H1 (cell line): ENCODE results near the gene NR2C2. TPM values are rescaled to one million over a fixed set of nuclear protein-coding genes. Genes with fewer than 3 reads are reported as not detected.

Source experiments
- CTCF ChIA-PET: fragments of 300-600 bp; sonication (Branson Sonifier 250); formaldehyde crosslinking; loops from one replicate; lab custom pipeline; 2021; ENCODE audit not compliant: partially characterized antibody; lab: Charles Lee
- POLR2A ChIA-PET: fragments of 300-600 bp; sonication (Branson Sonifier 250); formaldehyde crosslinking; loops from one replicate; lab custom pipeline; 2021; ENCODE audit warnings: inconsistent platforms; ENCODE audit not compliant: partially characterized antibody; lab: Charles Lee
- DNase-seq, 2 experiments: peaks; one replicate each; pipeline versions ENCODE4 v3.0.0 to v3.0.0-alpha.2; 2010 to 2022; ENCODE audit warnings: low spot score in 2 of 2, low read depth in 1 of 2, mixed read lengths in 1 of 2
- FAIRE-seq: peaks from 2 replicates; lab custom pipeline; 2011; peaks lifted over from hg19 to GRCh38; lab: Jason Lieb, UNC
- H2AFZ ChIP-seq: 2 replicates; pipeline ENCODE4 v1.8.1; 2012; ENCODE audit warnings: low read length, inconsistent platforms
- H2AK5ac ChIP-seq: 2 replicates; pipeline ENCODE4 v1.6.1; 2013; ENCODE audit warnings: low read depth, low read length
- H2BK120ac ChIP-seq: replicated peaks from 2 replicates; pipeline ENCODE3; 2013; ENCODE audit warnings: low read depth, low read length, inconsistent platforms
- H2BK12ac ChIP-seq: 2 replicates; pipeline ENCODE4 v1.6.1; 2013; ENCODE audit warnings: low read depth, low read length
- H2BK15ac ChIP-seq: 2 replicates; pipeline ENCODE4 v1.6.1; 2013; ENCODE audit warnings: low read length
- H2BK20ac ChIP-seq: 2 replicates; pipeline ENCODE4 v1.6.1; 2013; ENCODE audit warnings: low read length
- H2BK5ac ChIP-seq: 2 replicates; pipeline ENCODE4 v1.6.1; 2013; ENCODE audit warnings: low read depth, low read length
- H3K14ac ChIP-seq: 2 replicates; pipeline ENCODE4 v1.6.1; 2013; ENCODE audit warnings: inconsistent platforms; ENCODE audit not compliant: insufficient read length
- H3K18ac ChIP-seq: 2 replicates; pipeline ENCODE4 v1.6.1; 2013; ENCODE audit warnings: low read length; ENCODE audit errors: extremely low read depth
- H3K23ac ChIP-seq: 2 replicates; pipeline ENCODE4 v1.6.1; 2013; ENCODE audit warnings: inconsistent platforms; ENCODE audit not compliant: insufficient read length
- H3K23me2 ChIP-seq: 2 replicates; pipeline ENCODE4 v1.6.1; 2013; ENCODE audit warnings: low read depth, low read length
- H3K27ac ChIP-seq: 2 replicates; pipeline ENCODE4 v1.6.1; 2011; ENCODE audit warnings: low read depth, low read length, inconsistent platforms
- H3K27me3 ChIP-seq, 4 experiments: replicated peaks in 1 of 4; 1 replicate in 1 of 4; 2 replicates in 3 of 4; pipeline versions ENCODE4 v1.6.1 to v1.8.1; 2011 to 2013; ENCODE audit warnings: low read length in 3 of 4, mild to moderate bottlenecking in 3 of 4, inconsistent platforms in 2 of 4, mixed read lengths in 2 of 4, moderate library complexity in 1 of 4; ENCODE audit not compliant: control insufficient read depth in 3 of 4, insufficient read depth in 3 of 4; ENCODE audit errors: extremely low read depth in 1 of 4
- H3K36me3 ChIP-seq, 4 experiments: 2 replicates each; pipeline versions ENCODE4 v1.6.1 to v1.8.1; 2011 to 2013; ENCODE audit warnings: mild to moderate bottlenecking in 4 of 4, low read length in 3 of 4, moderate library complexity in 2 of 4, control low read depth in 1 of 4, inconsistent platforms in 1 of 4; ENCODE audit not compliant: insufficient read depth in 4 of 4, control insufficient read depth in 2 of 4
- H3K4ac ChIP-seq: replicated peaks from 2 replicates; pipeline ENCODE3; 2013; ENCODE audit warnings: low read length, low read depth, mixed read lengths, inconsistent platforms; ENCODE audit not compliant: insufficient read length
- H3K4me1 ChIP-seq, 4 experiments: replicated peaks in 1 of 4; 1 replicate in 1 of 4; 2 replicates in 3 of 4; pipeline versions ENCODE4 v1.6.1 to v1.8.1; 2011 to 2013; ENCODE audit warnings: low read length in 3 of 4, inconsistent platforms in 2 of 4, mixed read lengths in 1 of 4; ENCODE audit not compliant: insufficient read depth in 4 of 4, control insufficient read depth in 3 of 4
- H3K4me2 ChIP-seq, 2 experiments: 2 replicates each; pipeline versions ENCODE4 v1.6.1 to v1.8.1; 2011 to 2013; ENCODE audit warnings: low read depth in 2 of 2, low read length in 2 of 2, control low read depth in 1 of 2, inconsistent platforms in 1 of 2, mild to moderate bottlenecking in 1 of 2; ENCODE audit not compliant: insufficient read depth in 1 of 2
- H3K4me3 ChIP-seq, 4 experiments: fragments of 200-600, 300-600 bp in 1 of 4; sonication (generic), shearing (Covaris generic), sonication (Bioruptor Twin) in 1 of 4; 2 replicates each; pipeline versions ENCODE4 v1.5.1 to v1.8.1; 2011 to 2016; ENCODE audit warnings: low read length in 4 of 4, low read depth in 3 of 4, control low read depth in 2 of 4, inconsistent platforms in 2 of 4, mild to moderate bottlenecking in 2 of 4, mixed read lengths in 1 of 4, moderate library complexity in 1 of 4; ENCODE audit not compliant: insufficient read depth in 2 of 4; ENCODE audit errors: extremely low read depth in 1 of 4
- H3K56ac ChIP-seq: replicated peaks from 2 replicates; pipeline ENCODE3; 2013; ENCODE audit warnings: low read depth, mild to moderate bottlenecking, mixed read lengths, low read length, inconsistent platforms; ENCODE audit not compliant: insufficient read length
- H3K79me1 ChIP-seq: 2 replicates; pipeline ENCODE4 v1.6.1; 2013; ENCODE audit warnings: low read depth, low read length, control low read depth
- H3K79me2 ChIP-seq, 2 experiments: 2 replicates each; pipeline versions ENCODE4 v1.6.1 to v1.8.1; 2012 to 2013; ENCODE audit warnings: low read length in 2 of 2, mild to moderate bottlenecking in 2 of 2, inconsistent platforms in 1 of 2; ENCODE audit not compliant: insufficient read depth in 2 of 2, control insufficient read depth in 1 of 2
- H3K9ac ChIP-seq, 4 experiments: replicated peaks in 1 of 4; 1 replicate in 1 of 4; 2 replicates in 3 of 4; pipeline versions ENCODE4 v1.6.1 to v1.8.1; 2011 to 2013; ENCODE audit warnings: low read depth in 3 of 4, low read length in 3 of 4, control low read depth in 2 of 4, mild to moderate bottlenecking in 2 of 4, moderate library complexity in 2 of 4, inconsistent platforms in 1 of 4; ENCODE audit errors: extremely low read depth in 1 of 4
- H3K9me3 ChIP-seq, 2 experiments: 2 replicates each; pipeline versions ENCODE4 v1.6.1 to v1.8.1; 2012 to 2013; ENCODE audit warnings: mild to moderate bottlenecking in 2 of 2, moderate library complexity in 2 of 2, control low read depth in 1 of 2, inconsistent platforms in 1 of 2, low read depth in 1 of 2, low read length in 1 of 2, mixed read lengths in 1 of 2; ENCODE audit not compliant: insufficient read depth in 2 of 2
- H4K20me1 ChIP-seq, 2 experiments: replicated peaks in 1 of 2; 2 replicates each; pipeline versions ENCODE3 to v1.8.1; 2011 to 2013; ENCODE audit warnings: inconsistent platforms in 2 of 2, low read length in 2 of 2, mild to moderate bottlenecking in 1 of 2; ENCODE audit not compliant: insufficient read depth in 2 of 2, control insufficient read depth in 1 of 2
- H4K5ac ChIP-seq: 2 replicates; pipeline ENCODE4 v1.6.1; 2013; ENCODE audit warnings: low read length, low read depth, mixed read lengths, inconsistent platforms; ENCODE audit not compliant: insufficient read length
- H4K8ac ChIP-seq: 2 replicates; pipeline ENCODE4 v1.8.0; 2013; ENCODE audit warnings: mild to moderate bottlenecking, moderate library complexity, low read length, inconsistent platforms; ENCODE audit not compliant: insufficient read depth; ENCODE audit errors: extremely low read depth
- H4K91ac ChIP-seq: replicated peaks from 2 replicates; pipeline ENCODE3; 2013; ENCODE audit warnings: low read length, mixed read lengths, inconsistent platforms; ENCODE audit not compliant: insufficient read length
- BACH1 ChIP-seq: IDR thresholded peaks from 2 replicates; pipeline ENCODE4 v1.6.1; 2012; ENCODE audit warnings: low read length, improper control_type of control experiment
- HDAC2 ChIP-seq, 2 experiments: fragments of 300-600 bp in 1 of 2; sonication (generic) in 1 of 2; IDR thresholded peaks; 2 replicates each; pipeline ENCODE4 v1.6.1; 2011 to 2012; ENCODE audit warnings: low read depth in 2 of 2, low read length in 2 of 2, mild to moderate bottlenecking in 2 of 2, moderate library complexity in 2 of 2, borderline replicate concordance in 1 of 2, inconsistent platforms in 1 of 2
- JUN ChIP-seq: IDR thresholded peaks from 2 replicates; pipeline ENCODE4 v1.6.1; 2011; ENCODE audit warnings: low read depth, mild to moderate bottlenecking, improper control_type of control experiment, low read length
- JUND ChIP-seq: IDR thresholded peaks from 2 replicates; pipeline ENCODE4 v1.6.1; 2011; ENCODE audit warnings: mild to moderate bottlenecking, improper control_type of control experiment, low read length
- KDM1A ChIP-seq: fragments of 200-600, 300-600 bp; sonication (generic); IDR thresholded peaks from 2 replicates; pipeline ENCODE4 v1.7.1; 2016; ENCODE audit warnings: mild to moderate bottlenecking, low read length, borderline replicate concordance
- KDM5A ChIP-seq: fragments of 200-600 bp; IDR thresholded peaks from 2 replicates; pipeline ENCODE4 v1.7.1; 2012; ENCODE audit warnings: mild to moderate bottlenecking, low read length, inconsistent platforms, mixed read lengths
- RBBP5 ChIP-seq: IDR thresholded peaks from 2 replicates; pipeline ENCODE4 v1.7.1; 2012; ENCODE audit warnings: low read depth, mild to moderate bottlenecking, inconsistent platforms, low read length, moderate library complexity, borderline replicate concordance
- RNF2 ChIP-seq: fragments of 200-900, 300-1000 bp; sonication (generic); IDR thresholded peaks from 2 replicates; pipeline ENCODE4 v1.7.1; 2016; ENCODE audit warnings: borderline replicate concordance, low read depth, mild to moderate bottlenecking, antibody characterized with exemption, low read length; ENCODE audit not compliant: poor library complexity, severe bottlenecking; ENCODE audit errors: missing control alignments
- SIN3A ChIP-seq, 2 experiments: IDR thresholded peaks in 1 of 2; conservative IDR thresholded peaks in 1 of 2; 2 replicates each; pipeline ENCODE4 v1.6.1; 2011 to 2012; ENCODE audit warnings: low read length in 2 of 2, improper control_type of control experiment in 1 of 2, low read depth in 1 of 2, mild to moderate bottlenecking in 1 of 2
- SIX5 ChIP-seq: IDR thresholded peaks from 2 replicates; pipeline ENCODE4 v1.6.1; 2011; ENCODE audit warnings: mild to moderate bottlenecking, low read depth, low read length
- SP4 ChIP-seq: IDR thresholded peaks from 2 replicates; pipeline ENCODE4 v1.6.1; 2012; ENCODE audit warnings: low read length, inconsistent platforms
- TEAD4 ChIP-seq: IDR thresholded peaks from 2 replicates; pipeline ENCODE4 v1.6.1; 2012; ENCODE audit warnings: low read depth, low read length, inconsistent platforms, mixed read lengths
- YY1 ChIP-seq: IDR thresholded peaks from 2 replicates; pipeline ENCODE4 v1.6.1; 2011; ENCODE audit warnings: low read depth, mild to moderate bottlenecking, low read length
- WGBS, 2 experiments: shearing (Covaris generic) in 1 of 2; methylation state at CpG; one replicate each; pipeline versions ENCODE4 v1.1.6 to v1.1.7; 2013 to 2015; ENCODE audit warnings: low lambda C conversion rate in 2 of 2, mixed read lengths in 2 of 2, inconsistent platforms in 1 of 2, low coverage in 1 of 2, missing lambda C conversion rate in 1 of 2; ENCODE audit not compliant: insufficient replicate concordance in 2 of 2, insufficient coverage in 1 of 2, insufficient read length in 1 of 2; ENCODE audit errors: extremely low coverage in 1 of 2, missing lambda C conversion rate in 1 of 2; 5-methylcytosine and 5-hydroxymethylcytosine counted together
- polyA plus RNA-seq, 7 experiments: library from polyadenylated mRNA; depleted of rRNA in 3 of 7; stranded (reverse) in 5 of 7; unstranded in 2 of 7; fragments of >200 nt in 5 of 7; fragments of 200-250 nt in 2 of 7; gene quantifications; 1 replicate in 5 of 7; 2 replicates in 1 of 7; 4 replicates in 1 of 7; pipeline versions ENCODE4 v1.2.1 to v1.2.3, GENCODE V29; 2011 to 2013; ENCODE audit warnings: missing spikeins in 2 of 7, mixed read lengths in 2 of 7
- total RNA-seq: library from RNA; stranded (reverse); fragmentation: NEBNext Ultra II Directional; extraction: Animal tissue kit (Norgen Biotek cat#: 25700); gene quantifications from 2 replicates; pipeline ENCODE4 v1.2.1, GENCODE V29; 2021
- TF ChIP-seq, protein P1 (sequence below): IDR thresholded peaks from 2 replicates; pipeline ENCODE4 v1.6.1; 2012; ENCODE audit warnings: inconsistent platforms

The NR2C2 gene
- total and polyA plus RNA-seq, 2 of the 8 experiments (the other 6 are each of a cell fraction or from before 2014, with no cell fraction given): 16.6 to 44.4 TPM

DNA sequence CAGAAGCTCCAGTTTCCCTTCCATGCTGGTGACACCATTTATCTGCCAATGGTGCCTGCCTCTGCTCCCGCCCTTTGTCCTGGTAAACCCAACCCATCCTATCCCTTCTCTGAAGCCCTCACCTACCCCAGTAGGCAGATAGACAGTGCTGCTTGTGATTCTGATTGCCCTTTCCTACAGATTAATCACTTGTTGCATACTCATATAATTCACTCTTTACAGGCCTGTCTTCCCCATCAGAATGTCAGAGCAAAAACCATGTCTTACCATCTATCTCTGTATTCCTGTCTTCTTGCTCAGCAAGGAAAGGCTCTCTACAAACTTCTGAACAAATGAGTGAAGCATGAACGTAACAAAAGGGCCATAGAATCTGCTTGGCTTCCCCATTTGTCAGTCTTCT, 69.8 kb downstream of the NR2C2 start:
- Histone ChIP-seq H4K91ac (no peak overlapping the region), H2BK120ac (no peak overlapping the region), H4K8ac (no peak overlapping the region), H3K9me3 (no peaks in the 10 kb centered on the region), H4K5ac (no peak overlapping the region), H2AFZ (no peak overlapping the region), H3K4ac (no peak overlapping the region), H2BK12ac (no peak overlapping the region), H3K18ac (no peak overlapping the region), H3K79me2 (no peaks in the 10 kb centered on the region), H3K14ac (no peak overlapping the region), H3K79me1 (peaks cover 4% of the 10 kb centered on the region), H3K23me2 (no peaks in the 10 kb centered on the region), H2BK20ac (no peak overlapping the region), H3K4me1 (no peaks in the 10 kb centered on the region), H2BK15ac (no peak overlapping the region), H2AK5ac (no peak overlapping the region), H3K4me2 (no peak overlapping the region), H3K27me3 (no peaks in the 10 kb centered on the region), H3K56ac (no peak overlapping the region), H2BK5ac (no peak overlapping the region), H3K23ac (no peak overlapping the region), H3K9ac (no peak overlapping the region), H4K20me1 (peaks cover 3 to 4% of the 10 kb centered on the region in 2 experiments), H3K4me3 (no peak overlapping the region), H3K36me3 (peaks cover 11 to 69% (median 59%) of the 10 kb centered on the region in 4 experiments), H3K27ac (no peak overlapping the region)
- POLR2A ChIA-PET: interaction anchor here (0.7 kb wide), 1 partner anchor 54 kb away, joined by 3 read pairs; no protein-coding TSS in a partner anchor
- no peak for TF ChIP-seq BACH1
- no peak for TF ChIP-seq YY1
- TF ChIP-seq, protein P1, sequence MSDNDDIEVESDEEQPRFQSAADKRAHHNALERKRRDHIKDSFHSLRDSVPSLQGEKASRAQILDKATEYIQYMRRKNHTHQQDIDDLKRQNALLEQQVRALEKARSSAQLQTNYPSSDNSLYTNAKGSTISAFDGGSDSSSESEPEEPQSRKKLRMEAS: no peak
- no peak for TF ChIP-seq HDAC2 (IDR thresholded peaks at IDR 0.05; ENCODE audit: borderline replicate concordance in 1 of 2, low read depth in 2 of 2, low read length in 2 of 2)
- TF ChIP-seq RNF2: no peak
- TF ChIP-seq SP4: no peak
- TF ChIP-seq KDM1A: no peak
- no peak for TF ChIP-seq JUND
- no peak for TF ChIP-seq TEAD4
- no peak for TF ChIP-seq SIN3A (conservative IDR thresholded peaks at IDR 0.05 in 1 of 2, IDR thresholded peaks at IDR 0.05 in 1 of 2; ENCODE audit: low read depth in 1 of 2, low read length in 2 of 2)
- TF ChIP-seq JUN: no peak
- TF ChIP-seq RBBP5: no peak
- TF ChIP-seq SIX5: no peak
- TF ChIP-seq KDM5A: no peak
- CTCF ChIA-PET: interaction anchor here (0.8 kb wide), 1 partner anchor 9 kb away, joined by 3 read pairs; no protein-coding TSS in a partner anchor
- DNase-seq (no peak), FAIRE-seq (no peak)
- WGBS, 2 experiments: 87% methylated on average over 2 of the region's 2 CpGs; no CpG with 5 or more reads in 1 of the 2 experiments
